ENCODE data around the gene MSI2.

MSI2 gene

DNA sequence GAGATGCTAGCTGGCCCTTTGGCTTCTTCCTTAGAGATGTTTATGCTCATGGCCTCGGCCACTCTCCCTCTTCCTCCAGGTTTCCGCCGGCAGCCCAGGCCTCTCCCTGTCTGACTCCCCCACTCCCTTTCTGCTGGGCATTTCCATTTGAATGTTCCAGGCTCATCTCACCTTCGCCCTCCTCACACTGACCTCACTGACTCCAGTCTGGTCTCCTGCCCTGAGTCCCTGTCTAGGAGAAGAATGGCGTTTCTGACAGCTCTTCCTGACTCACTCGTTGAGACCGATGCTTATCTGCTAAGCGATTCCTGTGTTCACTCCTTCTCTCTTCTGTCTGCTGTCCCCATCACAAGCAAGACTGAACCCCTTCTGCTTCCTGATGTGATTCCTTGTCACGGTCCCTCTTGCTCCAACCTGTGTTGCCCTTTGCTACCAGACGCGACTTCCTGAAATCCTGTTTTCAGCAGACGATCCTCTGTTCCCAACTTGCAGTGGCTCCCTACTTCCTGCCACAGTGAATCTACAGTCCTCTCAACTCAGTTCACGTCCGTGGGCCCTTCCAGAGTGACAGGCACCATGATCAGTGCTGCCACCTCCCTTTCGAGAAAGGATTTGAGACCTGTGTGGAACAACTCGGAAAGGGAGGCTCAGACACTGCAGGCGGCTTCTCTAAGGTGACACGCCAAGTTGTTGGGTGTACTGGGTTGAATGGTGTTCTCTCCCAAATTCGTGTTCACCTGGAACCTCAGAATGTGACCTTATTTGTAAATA lies 176.4 kb downstream of the MSI2 start:
- DNase-seq, result no peak

DNA sequence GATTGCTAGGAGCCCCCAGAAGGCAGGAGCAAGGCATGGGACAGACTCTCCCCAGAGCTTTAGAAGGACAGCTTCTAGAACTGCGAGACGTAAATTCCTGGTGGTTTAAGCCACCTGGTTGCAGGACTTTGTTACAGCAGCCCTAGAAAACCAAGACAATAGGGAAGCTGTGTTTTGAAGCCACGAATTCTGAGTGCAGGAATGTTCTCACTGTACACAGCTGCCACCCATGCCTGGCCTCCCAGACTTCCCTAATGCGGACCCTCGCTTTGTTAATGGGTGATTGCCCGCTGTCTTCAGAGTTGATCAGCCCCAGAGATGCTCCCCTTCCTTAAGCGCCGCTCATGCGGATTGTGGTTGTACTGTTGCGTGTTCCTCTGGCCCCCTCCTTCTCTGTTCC lies 177.1 kb downstream of the MSI2 start:
- no peak for DNase-seq

DNA sequence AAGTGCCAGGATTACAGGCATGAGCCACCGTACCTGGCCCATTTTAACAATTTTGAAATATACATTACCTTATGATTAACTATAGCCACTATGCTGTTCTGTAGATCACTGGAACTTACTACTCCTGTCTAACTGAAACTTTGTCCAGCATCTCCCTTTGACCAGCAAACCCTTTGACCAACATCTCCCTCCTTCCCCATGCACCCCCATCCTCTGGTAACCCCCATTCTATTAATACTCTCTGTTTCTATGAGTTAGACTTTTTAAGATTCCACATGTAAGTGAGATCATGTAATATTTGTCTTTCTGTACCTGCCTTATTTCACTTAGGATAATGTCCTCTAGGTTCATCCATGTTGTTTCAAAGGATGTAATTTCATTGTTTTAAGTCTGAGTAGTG lies 178.0 kb downstream of the MSI2 start:
- no peak for DNase-seq

DNA sequence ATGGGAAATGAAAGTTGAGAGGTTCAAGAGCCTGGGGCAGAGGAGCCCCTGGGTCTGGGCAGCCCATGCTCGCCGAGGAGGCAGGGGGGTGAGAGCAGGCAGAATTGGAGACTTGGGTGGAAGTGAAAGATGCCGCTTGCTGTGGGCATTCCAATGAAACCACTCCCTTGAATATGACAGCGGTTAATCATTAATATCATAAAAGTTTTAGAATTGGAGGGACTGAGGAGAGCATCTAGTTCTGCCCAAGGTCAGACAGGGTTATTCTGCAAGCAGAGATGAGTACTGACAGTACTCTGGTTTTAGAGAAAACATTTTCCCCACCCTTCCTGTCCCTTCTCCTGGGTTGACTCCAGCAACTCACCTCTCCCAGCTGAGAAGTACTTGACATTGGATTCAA lies 180.2 kb downstream of the MSI2 start:
- no peak for DNase-seq

DNA sequence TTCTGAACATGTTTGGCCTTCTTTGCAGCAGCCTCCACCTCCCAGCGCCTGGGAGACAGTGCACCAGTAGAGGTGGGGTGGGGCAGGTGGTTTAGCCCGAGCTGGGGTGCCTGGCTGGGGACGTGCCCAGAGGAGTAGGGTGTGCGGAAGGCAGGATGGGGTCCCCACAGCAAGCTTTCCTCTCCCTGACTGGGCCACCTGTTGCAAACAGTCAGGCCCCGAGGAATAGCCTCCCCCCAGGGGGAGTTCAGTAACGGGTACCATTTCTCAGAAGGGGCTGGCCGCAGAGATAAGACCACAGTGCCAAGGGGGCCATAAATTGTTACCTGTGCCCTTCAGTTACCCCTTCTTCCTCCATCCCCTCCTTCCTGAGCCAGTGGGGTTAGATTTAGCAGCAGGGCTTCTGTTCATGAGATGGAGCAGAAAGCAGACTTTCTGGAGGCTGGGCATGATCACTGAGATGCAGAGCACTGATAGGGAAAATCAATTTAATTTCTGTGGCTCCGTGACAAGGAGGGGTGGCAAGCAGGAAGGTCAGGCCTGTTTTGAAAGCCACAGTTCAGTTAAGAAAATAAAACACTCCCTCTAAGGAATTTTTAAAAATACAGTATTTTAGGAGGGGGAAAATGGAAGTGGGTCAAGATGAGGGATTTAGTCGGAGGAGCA lies 181.9 kb downstream of the MSI2 start:
- no peak for DNase-seq

DNA sequence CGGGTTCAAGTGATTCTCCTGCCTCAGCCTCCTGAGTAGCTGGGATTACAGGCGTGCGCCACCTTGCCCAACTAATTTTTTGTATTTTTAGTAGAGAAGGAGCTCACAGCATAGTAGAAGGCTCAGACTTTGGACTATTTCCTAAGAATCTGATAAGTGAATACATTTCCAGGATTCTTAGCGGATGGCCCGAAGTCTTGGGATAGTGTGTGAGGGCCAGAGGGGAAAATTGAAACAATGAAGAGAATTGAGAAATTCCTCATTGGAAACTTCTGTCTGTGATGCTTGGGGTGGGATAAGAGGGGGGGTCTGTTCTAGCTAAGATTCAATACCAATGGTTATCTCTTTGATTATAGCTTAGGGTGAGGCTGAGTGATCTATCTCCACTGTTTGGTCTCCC lies 183.3 kb downstream of the MSI2 start:
- no peak for DNase-seq

DNA sequence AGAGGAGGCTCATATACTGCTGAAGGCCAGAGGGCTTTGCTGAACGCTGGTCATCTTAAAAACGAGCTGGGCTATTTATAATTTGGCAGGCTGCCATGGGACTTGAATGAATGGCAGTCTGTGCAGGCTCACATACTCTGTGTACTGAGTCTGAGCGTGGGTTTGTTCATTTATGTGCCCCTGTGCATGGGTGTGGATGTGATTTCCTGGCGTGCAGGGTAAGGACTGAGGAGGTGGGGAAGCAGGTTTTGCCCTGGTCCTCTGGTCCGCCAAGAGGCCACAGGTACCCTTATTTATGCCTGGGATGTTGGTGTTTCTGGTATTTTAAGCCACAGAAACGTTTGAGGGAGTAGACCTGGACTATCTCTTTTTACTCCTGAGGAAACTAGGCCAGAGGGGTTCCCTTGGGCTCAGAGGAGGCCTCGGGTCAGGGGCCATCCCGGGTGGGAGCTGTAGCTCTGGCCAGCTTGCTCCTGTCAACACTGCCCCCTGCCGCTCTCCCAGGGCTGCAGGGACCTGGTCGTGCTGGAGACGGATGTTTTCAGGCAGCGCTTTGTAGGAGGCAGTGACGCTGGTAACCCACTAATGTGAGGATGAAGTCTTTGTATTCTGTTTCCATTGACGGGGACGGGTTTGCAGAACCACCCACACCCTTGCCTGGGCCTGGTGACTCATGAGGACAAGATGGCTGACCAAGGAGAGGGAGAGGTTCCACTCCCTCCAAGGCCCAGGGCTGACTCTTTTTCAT lies 184.4 kb downstream of the MSI2 start:
- peak in 50 of 56 donors; percentile 16 to 83 (median 59) for DNase-seq

DNA sequence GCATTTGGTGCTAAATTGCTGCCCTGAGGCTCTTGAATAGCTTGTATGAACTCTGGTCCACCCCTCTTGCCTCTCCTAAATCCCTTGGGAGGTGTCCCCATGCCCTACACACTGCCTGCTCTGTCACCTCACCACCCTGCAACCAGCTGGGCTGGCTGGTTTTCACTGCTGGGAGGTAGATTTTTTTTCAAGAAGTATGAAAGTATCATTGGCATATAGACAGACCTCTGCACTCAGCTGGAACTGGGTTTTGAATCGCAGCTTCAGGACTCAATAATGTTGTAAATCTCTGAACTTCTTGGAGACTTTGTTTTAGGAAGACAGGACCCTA lies 184.9 kb downstream of the MSI2 start:
- no peak for DNase-seq

DNA sequence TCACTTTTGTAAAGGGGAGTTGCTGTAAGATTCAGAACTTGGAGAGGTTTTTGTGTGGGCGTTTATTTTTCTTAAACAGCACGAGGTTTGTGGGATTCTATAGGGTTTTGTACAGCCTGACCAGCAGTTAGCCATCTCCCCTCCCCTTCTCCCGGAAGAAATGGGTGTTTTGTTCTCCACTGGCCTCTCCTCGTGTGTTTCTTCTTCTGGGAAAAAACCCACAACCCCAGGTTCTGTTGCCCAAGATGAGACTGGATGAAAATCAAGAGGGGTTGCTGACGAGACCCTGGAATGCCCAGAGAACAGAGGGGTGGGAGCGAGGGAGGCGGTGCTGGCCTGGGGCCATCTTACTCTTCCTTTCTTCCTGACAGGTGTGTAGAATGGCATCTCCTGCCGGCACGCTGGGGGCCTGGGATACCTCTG lies 186.1 kb downstream of the MSI2 start:
- DNase-seq, result no peak

DNA sequence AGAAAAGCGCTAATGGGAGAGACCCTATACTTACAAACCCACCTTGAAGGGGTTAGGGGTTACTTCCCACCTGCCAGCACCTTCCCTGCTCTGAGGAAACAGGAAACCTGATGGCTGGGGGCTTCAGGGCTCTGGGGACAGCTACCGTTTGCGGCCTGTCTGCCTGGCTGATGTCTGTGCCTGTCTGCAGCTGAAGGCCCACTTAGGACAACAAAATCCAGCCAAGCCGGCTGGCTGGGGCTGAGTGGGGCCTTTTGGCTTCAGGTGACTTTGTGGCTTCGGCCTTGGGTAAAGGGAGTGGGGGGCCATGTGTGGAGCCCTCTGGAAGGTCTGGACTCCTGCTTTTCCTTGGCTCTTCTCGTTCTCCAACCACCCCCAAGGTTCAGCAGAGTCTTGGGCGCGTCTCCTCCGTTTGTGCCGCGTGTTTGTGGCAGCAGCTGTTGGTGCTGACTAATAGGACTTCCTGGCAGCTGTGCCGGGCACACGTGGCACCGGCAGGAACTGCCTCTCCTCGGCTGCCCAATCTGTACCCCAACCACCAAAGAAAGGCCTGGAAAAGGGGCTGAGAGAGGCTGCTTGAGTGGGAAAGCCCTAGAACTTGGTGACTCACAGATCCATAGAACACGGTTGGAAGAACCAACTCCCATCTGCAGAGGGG lies 186.7 kb downstream of the MSI2 start:
- peak in 31 of 56 donors; percentile 12 to 59 (median 32) for DNase-seq

DNA sequence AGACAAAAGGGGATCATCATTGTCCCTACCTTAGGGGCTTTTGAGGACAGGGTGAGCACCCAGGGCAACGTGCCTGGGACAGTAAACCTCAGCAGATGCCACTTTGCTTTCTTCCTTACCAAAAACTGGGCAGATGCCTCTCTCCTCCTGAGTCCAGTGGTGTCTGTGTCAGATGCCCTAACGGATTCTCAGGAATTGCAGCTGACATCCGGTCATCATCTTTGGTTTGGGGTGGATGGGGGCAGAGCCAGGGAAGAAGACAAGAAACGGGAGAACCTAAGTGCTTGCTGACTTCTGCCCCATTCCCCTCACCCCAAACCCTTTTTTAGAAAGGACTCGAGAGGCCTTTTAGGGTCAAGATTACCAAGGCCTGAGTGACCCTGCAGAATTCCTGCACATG lies 187.5 kb downstream of the MSI2 start:
- DNase-seq, result no peak

DNA sequence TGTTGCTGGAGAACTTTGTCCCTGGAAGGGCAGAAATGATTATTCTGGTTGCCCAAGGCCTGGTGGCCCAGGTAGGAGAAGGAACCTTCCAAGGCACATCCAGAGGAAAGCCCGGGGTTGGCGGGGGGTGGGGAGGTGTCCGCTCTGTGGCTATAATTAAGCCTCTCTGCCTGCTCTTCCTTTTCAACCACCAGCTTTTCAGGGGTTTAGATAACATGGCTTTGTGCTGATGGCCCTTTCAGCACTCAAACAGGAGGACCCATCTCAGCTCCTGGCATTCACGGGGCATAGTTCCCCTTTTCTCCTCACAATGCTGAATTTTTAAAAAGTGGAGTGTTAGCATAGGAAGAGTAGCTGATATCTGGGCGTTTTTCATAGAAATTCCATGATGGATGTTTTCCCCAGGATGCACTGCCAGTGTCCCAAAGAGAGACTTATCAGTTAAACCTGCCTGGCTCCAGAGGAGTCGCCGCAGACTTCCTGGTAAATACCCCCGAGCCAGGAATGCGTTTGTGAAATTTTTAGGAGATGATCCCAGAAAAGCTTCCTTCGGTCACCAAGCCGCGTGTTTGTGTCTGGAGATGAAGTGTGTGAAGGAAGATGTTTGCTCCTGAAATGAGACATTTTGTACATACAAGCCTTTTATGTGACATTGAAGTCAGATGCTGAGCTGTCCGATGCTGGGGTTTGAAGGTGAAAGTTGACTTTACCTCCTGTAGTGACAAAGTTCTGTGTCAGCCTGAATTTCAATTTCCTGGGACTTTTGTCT lies 188.5 kb downstream of the MSI2 start:
- no peak for DNase-seq

DNA sequence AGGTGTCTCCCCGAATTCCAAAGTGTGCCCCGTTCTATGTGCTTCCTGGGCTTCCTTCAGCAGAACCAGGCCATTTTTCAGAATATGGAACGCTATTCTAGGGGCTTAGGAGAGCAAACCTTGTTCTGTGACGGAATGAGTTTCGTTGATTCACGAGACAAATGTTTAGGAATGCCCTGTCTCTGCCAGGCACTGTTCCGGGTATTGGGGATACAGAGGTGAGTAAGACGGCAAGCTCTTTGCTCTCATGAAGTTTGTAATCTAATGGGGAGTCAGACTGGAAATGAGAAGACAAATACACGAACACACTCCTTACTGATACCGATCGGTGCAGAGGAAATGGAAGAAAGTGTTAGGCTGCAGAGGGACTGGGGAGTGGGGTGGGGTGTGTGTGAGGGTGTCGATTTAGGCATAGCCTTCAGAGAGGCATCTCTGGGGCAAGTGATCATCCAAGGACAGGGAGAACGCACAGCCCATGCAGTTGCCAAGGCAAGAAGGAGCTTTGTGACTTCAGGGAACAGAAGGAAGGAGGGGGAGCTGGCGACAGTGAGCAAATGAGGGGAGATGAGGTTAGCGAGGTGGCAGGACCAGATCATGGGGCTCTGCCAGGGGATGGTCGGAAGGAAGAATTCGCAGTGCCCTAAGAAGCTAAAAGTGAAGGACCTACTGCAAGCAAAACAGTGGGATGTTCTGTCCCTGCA lies 189.6 kb downstream of the MSI2 start:
- DNase-seq, result no peak

DNA sequence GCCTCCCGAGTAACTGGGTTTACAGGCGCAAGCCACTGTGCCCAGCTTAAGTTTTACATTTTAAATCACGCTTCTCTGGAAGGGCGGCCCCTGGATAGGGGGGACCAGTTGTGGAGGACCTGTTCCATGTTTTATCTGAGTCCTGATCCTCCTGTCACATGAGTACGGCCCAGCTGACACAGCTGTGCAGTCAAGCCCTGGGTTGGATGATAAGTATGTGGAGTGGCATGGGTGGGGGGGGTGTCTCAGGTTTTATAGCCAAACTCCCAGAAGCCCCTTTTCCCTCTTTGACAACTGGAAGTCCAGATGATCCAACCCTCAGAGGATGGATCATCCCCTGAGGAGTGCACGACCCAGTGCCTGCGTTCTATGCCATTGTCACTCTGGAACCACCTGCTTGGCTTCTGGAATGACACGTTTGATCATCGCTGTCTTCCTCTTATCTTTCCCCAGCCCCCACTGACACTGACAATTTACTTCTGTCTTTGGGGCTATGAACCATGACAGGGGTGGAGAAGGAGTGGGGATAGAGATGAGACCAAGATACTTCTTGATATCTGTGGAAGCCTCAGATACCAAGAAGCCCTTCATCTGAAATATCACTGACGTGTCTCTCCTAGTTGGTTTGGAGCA lies 191.2 kb downstream of the MSI2 start:
- DNase-seq, result no peak

DNA sequence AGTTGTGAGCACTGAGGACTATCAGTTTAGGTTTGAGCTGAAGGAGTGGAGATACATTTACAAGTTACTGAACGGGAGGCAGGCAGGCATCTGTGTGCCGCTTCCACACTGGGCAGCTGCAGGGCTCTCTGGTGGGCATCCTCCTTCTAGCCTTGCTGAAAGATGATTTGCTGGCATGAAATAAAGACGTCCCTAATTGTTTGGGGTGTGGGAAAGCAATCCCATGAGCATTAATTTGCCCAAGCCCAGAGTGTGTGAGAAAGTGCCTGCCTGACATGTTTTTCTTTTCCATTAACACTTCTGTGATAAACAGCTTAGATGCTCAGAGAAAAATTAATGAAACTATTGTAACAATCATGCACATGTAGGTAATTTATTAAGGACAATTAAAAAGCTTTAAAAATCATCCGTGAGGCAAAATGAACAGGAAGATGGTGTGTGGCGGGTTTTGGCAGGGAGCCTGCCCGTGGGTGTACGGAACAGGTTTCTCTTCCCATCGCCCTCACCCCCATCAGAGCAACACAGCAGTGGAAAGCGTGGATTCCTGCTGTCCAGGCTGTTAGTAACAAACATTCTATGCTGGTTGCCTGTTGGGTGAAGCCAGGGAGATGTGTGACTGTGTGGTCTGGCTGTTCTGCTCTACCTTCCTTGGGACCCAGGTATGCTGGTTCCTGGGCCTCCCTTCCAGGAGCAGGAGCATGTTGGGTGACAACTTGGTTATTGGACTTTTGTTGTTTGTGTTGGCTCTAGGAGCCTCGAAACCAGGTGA lies 191.9 kb downstream of the MSI2 start:
- DNase-seq, result peak in 9 of 56 donors; percentile 15 to 35 (median 19)

DNA sequence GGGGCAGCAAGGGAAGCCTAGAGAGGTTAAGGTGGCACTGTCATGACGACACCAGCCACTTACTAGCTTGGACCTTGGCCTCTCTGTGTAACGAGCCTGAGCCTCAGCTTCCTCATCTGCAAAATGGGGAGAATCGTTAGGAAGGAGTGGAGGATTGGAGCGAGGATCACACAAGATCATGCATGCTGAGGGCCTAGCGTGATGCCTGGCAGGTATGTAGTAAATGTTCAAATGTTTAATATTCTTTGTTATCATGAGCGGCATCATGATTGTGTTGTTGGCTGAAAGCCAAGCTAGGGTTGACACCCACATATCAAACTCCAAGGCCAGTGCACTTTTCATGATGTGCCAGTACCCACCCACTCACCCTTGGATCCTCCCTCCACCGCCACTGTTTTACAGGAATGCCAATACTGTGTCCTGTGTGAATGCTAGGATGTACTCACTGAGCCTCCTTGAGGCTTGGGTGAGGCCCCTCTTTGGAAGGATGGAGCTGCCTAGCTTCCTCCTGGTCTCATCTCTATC lies 192.5 kb downstream of the MSI2 start:
- DNase-seq, result no peak

DNA sequence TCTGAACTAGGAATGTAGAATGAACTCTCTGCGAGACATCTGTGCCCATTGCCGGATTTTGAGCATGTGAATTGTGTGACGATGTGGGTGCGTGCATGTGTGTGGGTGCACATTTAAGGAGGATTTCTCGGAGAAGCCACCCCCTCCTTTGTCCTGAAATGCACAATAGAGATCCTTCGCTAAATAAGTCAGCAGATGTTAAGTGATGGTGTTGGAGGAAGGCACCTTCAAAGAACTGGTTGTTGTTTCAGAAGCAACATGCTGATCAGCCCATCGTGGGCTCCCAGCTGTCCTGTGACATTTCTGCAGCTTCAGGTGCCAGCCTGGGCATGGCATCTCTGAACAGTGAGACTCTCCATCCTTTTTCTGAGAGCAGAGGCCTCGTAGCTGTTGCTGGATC lies 194.9 kb downstream of the MSI2 start:
- DNase-seq, result no peak

DNA sequence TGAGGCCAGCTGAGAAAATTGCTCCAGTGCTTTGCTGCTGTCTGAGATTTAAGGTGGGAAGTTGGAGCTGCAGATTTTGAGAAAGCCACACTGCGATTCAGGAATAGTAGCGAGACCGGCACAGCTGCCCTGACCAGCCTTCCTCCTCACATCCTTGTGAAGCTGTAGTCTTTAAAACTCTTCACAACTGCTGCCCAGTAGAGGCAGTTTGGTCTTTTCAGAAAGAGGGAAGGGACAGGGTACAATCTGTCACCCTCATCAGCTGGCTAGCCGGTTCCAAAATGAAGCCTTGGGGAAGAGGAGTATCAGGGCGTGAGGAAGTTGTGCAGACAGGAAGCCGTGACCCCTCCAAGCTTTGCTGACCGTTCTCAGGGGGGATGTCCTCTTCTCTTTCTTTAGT lies 195.3 kb downstream of the MSI2 start:
- no peak for DNase-seq

DNA sequence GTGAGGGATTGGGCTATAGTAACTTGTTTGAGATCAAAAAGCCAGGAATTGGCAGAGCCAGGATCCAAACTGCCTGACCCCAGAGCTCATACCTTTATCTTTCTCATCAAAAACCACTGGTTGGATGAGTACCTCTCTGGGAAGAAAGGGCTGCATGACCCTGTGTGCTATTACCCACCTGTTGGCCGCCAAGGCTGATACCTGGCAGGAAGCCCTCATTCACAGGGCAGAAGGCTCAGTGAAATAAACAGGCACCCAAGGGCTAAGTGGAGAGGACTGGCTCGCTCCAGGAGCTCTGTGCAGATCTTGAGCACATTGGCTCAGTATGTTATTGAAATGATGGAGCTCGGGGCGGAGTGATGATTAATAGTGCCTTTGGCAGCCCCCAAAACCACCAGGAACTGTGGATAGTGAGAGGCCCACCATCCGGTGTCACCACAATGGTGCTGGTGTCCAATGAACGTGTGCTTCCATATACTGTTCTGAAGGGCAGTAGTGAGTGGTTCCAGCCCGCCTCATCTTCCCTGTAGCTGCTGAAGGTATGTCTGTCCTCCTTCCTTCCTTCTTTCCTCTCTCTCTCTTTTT lies 197.6 kb downstream of the MSI2 start:
- DNase-seq, result no peak

Measured in amygdala (tissue), 56 donors.